SK-N-SH treated with all-trans-retinoic acid at 6 μM for 48 hours (cell line): ENCODE measurements around the gene SULT1B1.

Source experiments
- ATAC-seq: fragments of 200-7000 bp; cut with Tn5 transposase; 3 replicates; pipeline ENCODE4 v1.9.1; 2020; ENCODE audit warnings: mild to moderate bottlenecking, moderate library complexity
- ARNTL ChIP-seq: fragments of 450-650 bp; formaldehyde crosslinking; IDR thresholded peaks from 2 replicates; pipeline ENCODE4 v1.5.0; 2020; ENCODE audit warnings: low read depth, mild to moderate bottlenecking, moderate library complexity, borderline replicate concordance
- BACH2 ChIP-seq: fragments of 250-450 bp; sonication (Bioruptor Pico); IDR thresholded peaks from 2 replicates; pipeline ENCODE4 v1.9.0; 2021; ENCODE audit warnings: mild to moderate bottlenecking, borderline replicate concordance
- CSDC2 ChIP-seq: fragments of 250-450 bp; sonication (Bioruptor Pico); IDR thresholded peaks from 2 replicates; pipeline ENCODE4 v1.5.0; 2020; ENCODE audit warnings: mild to moderate bottlenecking, moderate library complexity
- CSRNP3 ChIP-seq: fragments of 250-450 bp; sonication (Bioruptor Pico); IDR thresholded peaks from 2 replicates; pipeline ENCODE4 v1.5.1; 2021; ENCODE audit warnings: mild to moderate bottlenecking, moderate library complexity
- ESRRG ChIP-seq: fragments of 250-450 bp; sonication (Bioruptor Pico); IDR thresholded peaks from 2 replicates; pipeline ENCODE4 v1.6.1; 2021; ENCODE audit warnings: mild to moderate bottlenecking
- GLIS3 ChIP-seq: fragments of 250-450 bp; sonication (Bioruptor Pico); IDR thresholded peaks from 2 replicates; pipeline ENCODE4 v1.5.0; 2020; ENCODE audit warnings: mild to moderate bottlenecking, moderate library complexity
- ISL1 ChIP-seq: fragments of 250-450 bp; sonication (Bioruptor Pico); IDR thresholded peaks from 2 replicates; pipeline ENCODE4 v2.1.2; 2022; ENCODE audit warnings: mild to moderate bottlenecking, moderate library complexity
- OSR1 ChIP-seq: fragments of 250-450 bp; sonication (Bioruptor Pico); IDR thresholded peaks from 2 replicates; pipeline ENCODE4 v1.8.0; 2022; ENCODE audit warnings: moderate library complexity, mild to moderate bottlenecking, inconsistent platforms
- PATZ1 ChIP-seq: fragments of 250-450 bp; sonication (Bioruptor Pico); IDR thresholded peaks from 2 replicates; pipeline ENCODE4 v1.8.0; 2020; ENCODE audit warnings: mild to moderate bottlenecking, moderate library complexity, borderline replicate concordance
- PPARA ChIP-seq: fragments of 250-450 bp; sonication (Bioruptor Pico); IDR thresholded peaks from 2 replicates; pipeline ENCODE4 v1.5.0; 2020; ENCODE audit warnings: mild to moderate bottlenecking, borderline replicate concordance
- SNAI2 ChIP-seq: fragments of 250-450 bp; sonication (Bioruptor Pico); IDR thresholded peaks from 2 replicates; pipeline ENCODE4 v1.5.0; 2020; ENCODE audit warnings: mild to moderate bottlenecking, moderate library complexity
- TCF4 ChIP-seq: fragments of 250-450 bp; sonication (Bioruptor Pico); IDR thresholded peaks from 2 replicates; pipeline ENCODE4 v1.8.0; 2021; ENCODE audit warnings: mild to moderate bottlenecking, moderate library complexity, borderline replicate concordance
- TOX ChIP-seq: fragments of 250-450 bp; sonication (Bioruptor Pico); IDR thresholded peaks from 2 replicates; pipeline ENCODE4 v1.8.0; 2021; ENCODE audit warnings: mild to moderate bottlenecking, moderate library complexity, borderline replicate concordance
- ZC3H10 ChIP-seq: fragments of 250-450 bp; sonication (Bioruptor Pico); IDR thresholded peaks from 2 replicates; pipeline ENCODE4 v1.5.1; 2021; ENCODE audit warnings: mild to moderate bottlenecking, moderate library complexity
- ZFP3 ChIP-seq: fragments of 250-450 bp; sonication (Bioruptor Pico); IDR thresholded peaks from 2 replicates; pipeline ENCODE4 v1.5.0; 2020; ENCODE audit warnings: mild to moderate bottlenecking, moderate library complexity
- ZFP30 ChIP-seq: fragments of 450-650 bp; formaldehyde crosslinking; IDR thresholded peaks from 2 replicates; pipeline ENCODE4 v1.5.0; 2022; ENCODE audit warnings: mild to moderate bottlenecking, moderate library complexity
- ZNF70 ChIP-seq: fragments of 450-650 bp; formaldehyde crosslinking; IDR thresholded peaks from 2 replicates; pipeline ENCODE4 v1.5.0; 2020; ENCODE audit warnings: mild to moderate bottlenecking, moderate library complexity
- ZNF8 ChIP-seq: fragments of 450-650 bp; formaldehyde crosslinking; IDR thresholded peaks from 2 replicates; pipeline ENCODE4 v1.5.0; 2020; ENCODE audit warnings: mild to moderate bottlenecking, moderate library complexity
- TF ChIP-seq, protein P1 (sequence below): fragments of 250-450 bp; sonication (Bioruptor Pico); IDR thresholded peaks from 2 replicates; pipeline ENCODE4 v1.8.0; 2021; ENCODE audit warnings: low read depth, mild to moderate bottlenecking, moderate library complexity, borderline replicate concordance
- TF ChIP-seq, protein P2 (sequence below): fragments of 250-450 bp; sonication (Bioruptor Pico); IDR thresholded peaks from 2 replicates; pipeline ENCODE4 v1.5.0; 2020; ENCODE audit warnings: mild to moderate bottlenecking, moderate library complexity

The SULT1B1 gene

GRCh38 chr4:69793732-69794131 is 33.3 kb upstream of the SULT1B1 start:
- ATAC-seq = peak; percentile 74
- no peak for TF ChIP-seq ZNF70 (CRISPR knock-in tag)
- TF ChIP-seq ZC3H10 = no peak
- TF ChIP-seq PPARA (CRISPR knock-in tag) = no peak
- no peak for TF ChIP-seq ESRRG (CRISPR knock-in tag)
- no peak for TF ChIP-seq ZNF8 (CRISPR knock-in tag)
- TF ChIP-seq ZFP3 (CRISPR knock-in tag) = no peak
- TF ChIP-seq PATZ1 (CRISPR knock-in tag) = no peak
- TF ChIP-seq OSR1 (CRISPR knock-in tag) = no peak
- no peak for TF ChIP-seq CSDC2
- TF ChIP-seq ZFP30 (CRISPR knock-in tag) = no peak
- TF ChIP-seq TCF4 (CRISPR knock-in tag) = no peak
- TF ChIP-seq BACH2 (CRISPR knock-in tag) = no peak
- no peak for TF ChIP-seq ISL1

DNA sequence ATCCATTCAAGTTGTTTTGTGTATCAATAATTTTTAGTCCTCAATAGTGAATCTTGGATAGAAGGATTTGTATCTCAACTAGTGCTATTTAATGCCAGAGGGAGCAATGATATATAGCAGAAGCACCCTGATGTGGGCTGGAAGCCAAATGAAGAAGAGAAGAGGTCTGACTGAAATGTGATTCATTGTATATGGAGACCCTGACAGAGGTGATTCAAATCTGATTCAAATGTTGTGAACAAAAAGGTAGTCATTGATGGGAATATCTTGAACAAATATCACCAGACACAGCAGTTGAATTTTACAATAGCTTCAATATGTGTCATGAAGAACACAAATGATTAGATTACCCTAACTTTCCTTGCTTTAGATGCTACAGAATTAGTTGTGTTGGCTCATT is 27.5 kb upstream of the SULT1B1 start:
- ATAC-seq = peak; percentile 44
- TF ChIP-seq, protein P1, sequence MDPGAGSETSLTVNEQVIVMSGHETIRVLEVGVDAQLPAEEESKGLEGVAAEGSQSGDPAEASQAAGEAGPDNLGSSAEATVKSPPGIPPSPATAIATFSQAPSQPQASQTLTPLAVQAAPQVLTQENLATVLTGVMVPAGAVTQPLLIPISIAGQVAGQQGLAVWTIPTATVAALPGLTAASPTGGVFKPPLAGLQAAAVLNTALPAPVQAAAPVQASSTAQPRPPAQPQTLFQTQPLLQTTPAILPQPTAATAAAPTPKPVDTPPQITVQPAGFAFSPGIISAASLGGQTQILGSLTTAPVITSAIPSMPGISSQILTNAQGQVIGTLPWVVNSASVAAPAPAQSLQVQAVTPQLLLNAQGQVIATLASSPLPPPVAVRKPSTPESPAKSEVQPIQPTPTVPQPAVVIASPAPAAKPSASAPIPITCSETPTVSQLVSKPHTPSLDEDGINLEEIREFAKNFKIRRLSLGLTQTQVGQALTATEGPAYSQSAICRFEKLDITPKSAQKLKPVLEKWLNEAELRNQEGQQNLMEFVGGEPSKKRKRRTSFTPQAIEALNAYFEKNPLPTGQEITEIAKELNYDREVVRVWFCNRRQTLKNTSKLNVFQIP (CRISPR knock-in tag) = no peak
- TF ChIP-seq SNAI2 (CRISPR knock-in tag) = no peak
- TF ChIP-seq ZNF8 (CRISPR knock-in tag) = no peak
- no peak for TF ChIP-seq BACH2 (CRISPR knock-in tag)
- TF ChIP-seq ZFP3 (CRISPR knock-in tag) = no peak
- TF ChIP-seq ISL1 = no peak
- TF ChIP-seq, protein P2, sequence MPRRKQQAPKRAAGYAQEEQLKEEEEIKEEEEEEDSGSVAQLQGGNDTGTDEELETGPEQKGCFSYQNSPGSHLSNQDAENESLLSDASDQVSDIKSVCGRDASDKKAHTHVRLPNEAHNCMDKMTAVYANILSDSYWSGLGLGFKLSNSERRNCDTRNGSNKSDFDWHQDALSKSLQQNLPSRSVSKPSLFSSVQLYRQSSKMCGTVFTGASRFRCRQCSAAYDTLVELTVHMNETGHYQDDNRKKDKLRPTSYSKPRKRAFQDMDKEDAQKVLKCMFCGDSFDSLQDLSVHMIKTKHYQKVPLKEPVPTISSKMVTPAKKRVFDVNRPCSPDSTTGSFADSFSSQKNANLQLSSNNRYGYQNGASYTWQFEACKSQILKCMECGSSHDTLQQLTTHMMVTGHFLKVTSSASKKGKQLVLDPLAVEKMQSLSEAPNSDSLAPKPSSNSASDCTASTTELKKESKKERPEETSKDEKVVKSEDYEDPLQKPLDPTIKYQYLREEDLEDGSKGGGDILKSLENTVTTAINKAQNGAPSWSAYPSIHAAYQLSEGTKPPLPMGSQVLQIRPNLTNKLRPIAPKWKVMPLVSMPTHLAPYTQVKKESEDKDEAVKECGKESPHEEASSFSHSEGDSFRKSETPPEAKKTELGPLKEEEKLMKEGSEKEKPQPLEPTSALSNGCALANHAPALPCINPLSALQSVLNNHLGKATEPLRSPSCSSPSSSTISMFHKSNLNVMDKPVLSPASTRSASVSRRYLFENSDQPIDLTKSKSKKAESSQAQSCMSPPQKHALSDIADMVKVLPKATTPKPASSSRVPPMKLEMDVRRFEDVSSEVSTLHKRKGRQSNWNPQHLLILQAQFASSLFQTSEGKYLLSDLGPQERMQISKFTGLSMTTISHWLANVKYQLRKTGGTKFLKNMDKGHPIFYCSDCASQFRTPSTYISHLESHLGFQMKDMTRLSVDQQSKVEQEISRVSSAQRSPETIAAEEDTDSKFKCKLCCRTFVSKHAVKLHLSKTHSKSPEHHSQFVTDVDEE (CRISPR knock-in tag) = no peak
- TF ChIP-seq TCF4 (CRISPR knock-in tag) = no peak

- 0 out of 3 replicates have a peak, but pooled peaks have one; percentile 6 for ATAC-seq
- no peak for TF ChIP-seq OSR1 (CRISPR knock-in tag)
- no peak for TF ChIP-seq ZC3H10
- TF ChIP-seq ZNF8 (CRISPR knock-in tag) = no peak
- no peak for TF ChIP-seq SNAI2 (CRISPR knock-in tag)
- TF ChIP-seq, protein P1 (CRISPR knock-in tag) = no peak
- TF ChIP-seq ESRRG (CRISPR knock-in tag) = no peak
- no peak for TF ChIP-seq ZFP30 (CRISPR knock-in tag)
- no peak for TF ChIP-seq PPARA (CRISPR knock-in tag)
- TF ChIP-seq, protein P2 (CRISPR knock-in tag) = no peak
- TF ChIP-seq CSRNP3 (CRISPR knock-in tag) = no peak
- no peak for TF ChIP-seq GLIS3 (CRISPR knock-in tag)
- no peak for TF ChIP-seq CSDC2
- no peak for TF ChIP-seq BACH2 (CRISPR knock-in tag)
- TF ChIP-seq ISL1 = no peak
- no peak for TF ChIP-seq ZNF70 (CRISPR knock-in tag)
- TF ChIP-seq TOX (CRISPR knock-in tag) = no peak
- no peak for TF ChIP-seq ARNTL
Measured at GRCh38 chr4:69786547-69786946, 26.1 kb upstream of the SULT1B1 start.
